ENCODE data around the gene EHMT2.

The EHMT2 gene

DNA sequence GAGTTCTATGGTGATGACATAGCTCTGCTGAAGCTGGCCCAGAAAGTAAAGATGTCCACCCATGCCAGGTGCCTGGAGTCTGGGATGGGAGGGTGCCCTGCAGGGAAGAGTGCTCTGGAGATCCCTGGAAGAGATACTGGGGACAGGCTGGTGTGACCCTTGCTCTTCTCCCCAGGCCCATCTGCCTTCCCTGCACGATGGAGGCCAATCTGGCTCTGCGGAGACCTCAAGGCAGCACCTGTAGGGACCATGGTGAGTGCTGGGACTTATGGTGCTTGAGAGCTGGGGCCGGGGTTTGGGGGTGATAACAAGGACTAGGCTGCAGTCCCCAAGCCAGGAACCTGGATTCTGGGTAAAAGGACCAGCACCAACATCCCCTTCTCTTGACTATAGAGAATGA lies 46.2 kb upstream of the EHMT2 start:
- POLR2A ChIA-PET = interaction anchor here (1.1 kb wide), 1 partner anchor 28 kb away, joined by 3 read pairs; the partner anchor contains the start of gene DXO
- CTCF ChIA-PET = interaction anchor here (7.7 kb wide), 1 partner anchor 8 kb away, joined by 70 read pairs; no protein-coding TSS in a partner anchor
- H3K4me3 ChIP-seq (ENCODE audit: low read depth, low read length) = no peak overlapping the region
- no peak overlapping the region for H3K27ac ChIP-seq (ENCODE audit: extremely low read depth, low read depth, low read length)
- TF ChIP-seq ZNF169 (tag by site-specific recombination; IDR thresholded peaks at IDR 0.05) = no peak
- TF ChIP-seq, protein P1, sequence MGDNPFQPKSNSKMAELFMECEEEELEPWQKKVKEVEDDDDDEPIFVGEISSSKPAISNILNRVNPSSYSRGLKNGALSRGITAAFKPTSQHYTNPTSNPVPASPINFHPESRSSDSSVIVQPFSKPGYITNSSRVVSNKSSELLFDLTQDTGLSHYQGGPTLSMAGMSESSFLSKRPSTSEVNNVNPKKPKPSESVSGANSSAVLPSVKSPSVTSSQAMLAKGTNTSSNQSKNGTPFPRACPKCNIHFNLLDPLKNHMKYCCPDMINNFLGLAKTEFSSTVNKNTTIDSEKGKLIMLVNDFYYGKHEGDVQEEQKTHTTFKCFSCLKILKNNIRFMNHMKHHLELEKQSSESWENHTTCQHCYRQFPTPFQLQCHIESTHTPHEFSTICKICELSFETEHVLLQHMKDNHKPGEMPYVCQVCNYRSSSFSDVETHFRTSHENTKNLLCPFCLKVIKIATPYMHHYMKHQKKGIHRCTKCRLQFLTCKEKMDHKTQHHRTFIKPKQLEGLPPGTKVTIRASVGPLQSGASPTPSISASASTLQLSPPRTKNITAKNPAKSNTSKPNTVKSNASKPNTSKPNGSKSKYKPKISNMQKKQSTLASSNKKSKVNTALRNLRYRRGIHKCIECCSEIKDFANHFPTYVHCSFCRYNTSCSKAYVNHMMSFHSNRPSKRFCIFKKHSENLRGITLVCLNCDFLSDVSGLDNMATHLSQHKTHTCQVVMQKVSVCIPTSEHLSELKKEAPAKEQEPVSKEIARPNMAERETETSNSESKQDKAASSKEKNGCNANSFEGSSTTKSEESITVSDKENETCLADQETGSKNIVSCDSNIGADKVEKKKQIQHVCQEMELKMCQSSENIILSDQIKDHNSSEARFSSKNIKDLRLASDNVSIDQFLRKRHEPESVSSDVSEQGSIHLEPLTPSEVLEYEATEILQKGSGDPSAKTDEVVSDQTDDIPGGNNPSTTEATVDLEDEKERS (tag by site-specific recombination; IDR thresholded peaks at IDR 0.05) = no peak
- TF ChIP-seq ZNF843 (tag by site-specific recombination; IDR thresholded peaks at IDR 0.05) = no peak
- no peak for TF ChIP-seq ZNF600 (tag by site-specific recombination; IDR thresholded peaks at IDR 0.05)
- no peak for TF ChIP-seq YY2 (tag by site-specific recombination; IDR thresholded peaks at IDR 0.05)
- TF ChIP-seq HOXD13 (CRISPR knock-in tag; IDR thresholded peaks at IDR 0.05; ENCODE audit: borderline replicate concordance) = no peak
- TF ChIP-seq ZNF202 (tag by site-specific recombination; IDR thresholded peaks at IDR 0.05; ENCODE audit: borderline replicate concordance) = no peak
- TF ChIP-seq SETDB1 (IDR thresholded peaks at IDR 0.05; ENCODE audit: insufficient read length, low read length) = no peak
- no peak for TF ChIP-seq OVOL3 (tag by site-specific recombination; IDR thresholded peaks at IDR 0.05)
- no peak for TF ChIP-seq GLI2 (tag by site-specific recombination; IDR thresholded peaks at IDR 0.05; ENCODE audit: borderline replicate concordance, low read depth)
- TF ChIP-seq, protein P2, sequence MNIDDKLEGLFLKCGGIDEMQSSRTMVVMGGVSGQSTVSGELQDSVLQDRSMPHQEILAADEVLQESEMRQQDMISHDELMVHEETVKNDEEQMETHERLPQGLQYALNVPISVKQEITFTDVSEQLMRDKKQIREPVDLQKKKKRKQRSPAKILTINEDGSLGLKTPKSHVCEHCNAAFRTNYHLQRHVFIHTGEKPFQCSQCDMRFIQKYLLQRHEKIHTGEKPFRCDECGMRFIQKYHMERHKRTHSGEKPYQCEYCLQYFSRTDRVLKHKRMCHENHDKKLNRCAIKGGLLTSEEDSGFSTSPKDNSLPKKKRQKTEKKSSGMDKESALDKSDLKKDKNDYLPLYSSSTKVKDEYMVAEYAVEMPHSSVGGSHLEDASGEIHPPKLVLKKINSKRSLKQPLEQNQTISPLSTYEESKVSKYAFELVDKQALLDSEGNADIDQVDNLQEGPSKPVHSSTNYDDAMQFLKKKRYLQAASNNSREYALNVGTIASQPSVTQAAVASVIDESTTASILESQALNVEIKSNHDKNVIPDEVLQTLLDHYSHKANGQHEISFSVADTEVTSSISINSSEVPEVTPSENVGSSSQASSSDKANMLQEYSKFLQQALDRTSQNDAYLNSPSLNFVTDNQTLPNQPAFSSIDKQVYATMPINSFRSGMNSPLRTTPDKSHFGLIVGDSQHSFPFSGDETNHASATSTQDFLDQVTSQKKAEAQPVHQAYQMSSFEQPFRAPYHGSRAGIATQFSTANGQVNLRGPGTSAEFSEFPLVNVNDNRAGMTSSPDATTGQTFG (tag by site-specific recombination; IDR thresholded peaks at IDR 0.05; ENCODE audit: borderline replicate concordance) = no peak
- TF ChIP-seq, protein P3, sequence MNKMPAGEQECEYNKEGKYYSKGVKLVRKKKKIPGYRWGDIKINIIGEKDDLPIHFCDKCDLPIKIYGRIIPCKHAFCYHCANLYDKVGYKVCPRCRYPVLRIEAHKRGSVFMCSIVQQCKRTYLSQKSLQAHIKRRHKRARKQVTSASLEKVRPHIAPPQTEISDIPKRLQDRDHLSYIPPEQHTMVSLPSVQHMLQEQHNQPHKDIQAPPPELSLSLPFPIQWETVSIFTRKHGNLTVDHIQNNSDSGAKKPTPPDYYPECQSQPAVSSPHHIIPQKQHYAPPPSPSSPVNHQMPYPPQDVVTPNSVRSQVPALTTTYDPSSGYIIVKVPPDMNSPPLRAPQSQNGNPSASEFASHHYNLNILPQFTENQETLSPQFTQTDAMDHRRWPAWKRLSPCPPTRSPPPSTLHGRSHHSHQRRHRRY (tag by site-specific recombination; IDR thresholded peaks at IDR 0.05) = no peak
- no peak for TF ChIP-seq PATZ1 (tag by site-specific recombination; IDR thresholded peaks at IDR 0.05)
- TF ChIP-seq ZNF580 (tag by site-specific recombination; IDR thresholded peaks at IDR 0.05) = no peak
- TF ChIP-seq, protein P4, sequence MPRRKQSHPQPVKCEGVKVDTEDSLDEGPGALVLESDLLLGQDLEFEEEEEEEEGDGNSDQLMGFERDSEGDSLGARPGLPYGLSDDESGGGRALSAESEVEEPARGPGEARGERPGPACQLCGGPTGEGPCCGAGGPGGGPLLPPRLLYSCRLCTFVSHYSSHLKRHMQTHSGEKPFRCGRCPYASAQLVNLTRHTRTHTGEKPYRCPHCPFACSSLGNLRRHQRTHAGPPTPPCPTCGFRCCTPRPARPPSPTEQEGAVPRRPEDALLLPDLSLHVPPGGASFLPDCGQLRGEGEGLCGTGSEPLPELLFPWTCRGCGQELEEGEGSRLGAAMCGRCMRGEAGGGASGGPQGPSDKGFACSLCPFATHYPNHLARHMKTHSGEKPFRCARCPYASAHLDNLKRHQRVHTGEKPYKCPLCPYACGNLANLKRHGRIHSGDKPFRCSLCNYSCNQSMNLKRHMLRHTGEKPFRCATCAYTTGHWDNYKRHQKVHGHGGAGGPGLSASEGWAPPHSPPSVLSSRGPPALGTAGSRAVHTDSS (tag by site-specific recombination; IDR thresholded peaks at IDR 0.05) = no peak
- TF ChIP-seq SP7 (tag by site-specific recombination; IDR thresholded peaks at IDR 0.05) = no peak
- H3K36me3 ChIP-seq (ENCODE audit: control insufficient read depth in 2 of 2, insufficient read depth in 1 of 2, low read length in 2 of 2) = no peaks in the 10 kb centered on the region
- no peaks in the 10 kb centered on the region for H3K9me3 ChIP-seq (ENCODE audit: control insufficient read depth, insufficient read depth, low read depth, low read length)
- H3K4me1 ChIP-seq (ENCODE audit: control insufficient read depth, insufficient read depth, low read length) = peaks cover 5% of the 10 kb centered on the region; the same call in 1 of the 2 replicates
